ENCODE data around the gene INO80B.
"Not testable (repeated sequence)": the region's sequence is repeated elsewhere in the genome, so short reads cannot be mapped to it uniquely, and the experiment has no call there.

Gene INO80B

GRCh38 chr2:74450570-74451190, 4.2 kb upstream of the INO80B start:
- no peak for DNase-seq

DNA sequence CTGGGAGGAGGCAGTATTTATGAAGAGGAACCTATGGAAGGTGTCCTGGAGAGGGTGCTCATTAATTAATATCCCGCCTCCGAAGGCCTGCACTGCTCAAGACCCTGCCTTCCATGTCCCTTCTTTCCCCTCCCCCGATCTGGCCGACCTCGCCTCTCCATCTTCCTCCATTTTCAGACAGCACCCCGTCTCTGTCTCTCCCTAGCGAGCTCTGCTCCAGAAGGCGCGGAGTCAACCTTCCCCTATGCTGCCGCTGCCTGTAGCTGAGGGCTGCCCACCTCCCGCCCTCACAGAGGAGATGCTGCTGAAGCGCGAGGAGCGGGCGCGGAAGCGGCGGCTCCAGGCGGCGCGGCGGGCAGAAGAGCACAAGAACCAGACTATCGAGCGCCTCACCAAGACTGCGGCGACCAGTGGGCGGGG, 2.3 kb downstream of the INO80B start:
- DNase-seq = no peak

- no peak for DNase-seq
These were observed 2.8 kb downstream of the INO80B start for GRCh38 chr2:74457549-74458131.

GRCh38 chr2:74458132-74458937, 3.4 kb downstream of the INO80B start, which contains the start of gene WBP1:
Gene WBP1, plus strand, starts transcription at chr2:74458438. Its CDS starts 165 bp downstream, at chr2:74458603.
- peak; percentile 100 for DNase-seq

DNA sequence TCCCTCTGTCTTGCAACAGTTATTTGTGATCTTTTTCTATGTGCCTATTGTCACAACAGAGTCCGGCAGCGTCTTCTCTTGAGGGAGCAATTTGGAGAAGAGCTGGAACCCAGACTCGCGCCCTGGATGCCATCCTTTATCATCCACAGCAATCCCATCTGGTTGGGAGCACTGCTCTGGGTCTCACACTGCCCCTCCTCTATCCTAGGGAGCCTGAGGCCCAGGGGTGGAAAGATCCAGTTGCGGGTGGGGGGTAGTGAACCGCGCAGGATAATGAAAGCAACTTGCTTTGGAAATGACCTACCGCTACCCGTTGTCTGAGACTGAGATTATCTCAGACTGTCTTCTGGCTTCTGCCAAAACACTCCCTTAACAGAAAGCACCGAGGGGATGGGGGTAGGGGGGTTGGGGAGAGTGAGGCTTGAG, 4.1 kb downstream of the INO80B start:
- DNase-seq = peak; percentile 54

DNA sequence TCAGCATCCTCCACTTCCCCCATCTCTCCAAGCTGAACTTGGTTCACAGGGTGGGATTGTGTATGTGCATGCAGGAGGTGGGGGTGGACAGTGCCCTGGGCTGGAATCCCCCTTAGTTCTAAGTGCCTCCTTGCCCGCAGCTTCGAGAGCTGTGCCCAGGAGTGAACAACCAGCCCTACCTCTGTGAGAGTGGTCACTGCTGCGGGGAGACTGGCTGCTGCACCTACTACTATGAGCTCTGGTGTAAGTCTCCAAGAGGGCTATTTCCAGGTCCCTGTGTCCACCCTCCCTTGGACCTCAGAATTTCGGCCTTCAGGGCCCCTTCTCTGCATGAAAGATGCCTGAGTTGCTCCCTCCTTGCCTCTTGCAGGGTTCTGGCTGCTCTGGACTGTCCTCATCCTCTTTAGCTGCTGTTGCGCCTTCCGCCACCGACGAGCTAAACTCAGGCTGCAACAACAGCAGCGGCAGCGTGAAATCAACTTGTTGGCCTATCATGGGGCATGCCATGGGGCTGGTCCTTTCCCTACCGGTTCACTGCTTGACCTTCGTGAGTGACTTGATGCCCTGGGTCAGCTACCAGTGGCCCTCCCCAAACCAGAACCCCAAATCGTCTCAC, 4.7 kb downstream of the INO80B start:
- DNase-seq = not testable (repeated sequence)

DNA sequence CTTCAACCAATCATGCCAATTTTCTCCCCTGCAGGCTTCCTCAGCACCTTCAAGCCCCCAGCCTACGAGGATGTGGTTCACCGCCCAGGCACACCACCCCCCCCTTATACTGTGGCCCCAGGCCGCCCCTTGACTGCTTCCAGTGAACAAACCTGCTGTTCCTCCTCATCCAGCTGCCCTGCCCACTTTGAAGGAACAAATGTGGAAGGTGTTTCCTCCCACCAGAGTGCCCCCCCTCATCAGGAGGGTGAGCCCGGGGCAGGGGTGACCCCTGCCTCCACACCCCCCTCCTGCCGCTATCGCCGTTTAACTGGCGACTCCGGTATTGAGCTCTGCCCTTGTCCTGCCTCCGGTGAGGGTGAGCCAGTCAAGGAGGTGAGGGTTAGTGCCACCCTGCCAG, 5.3 kb downstream of the INO80B start:
- DNase-seq = not testable (repeated sequence)

GRCh38 chr2:74461187-74462053, 6.5 kb downstream of the INO80B start:
- no peak for DNase-seq

DNA sequence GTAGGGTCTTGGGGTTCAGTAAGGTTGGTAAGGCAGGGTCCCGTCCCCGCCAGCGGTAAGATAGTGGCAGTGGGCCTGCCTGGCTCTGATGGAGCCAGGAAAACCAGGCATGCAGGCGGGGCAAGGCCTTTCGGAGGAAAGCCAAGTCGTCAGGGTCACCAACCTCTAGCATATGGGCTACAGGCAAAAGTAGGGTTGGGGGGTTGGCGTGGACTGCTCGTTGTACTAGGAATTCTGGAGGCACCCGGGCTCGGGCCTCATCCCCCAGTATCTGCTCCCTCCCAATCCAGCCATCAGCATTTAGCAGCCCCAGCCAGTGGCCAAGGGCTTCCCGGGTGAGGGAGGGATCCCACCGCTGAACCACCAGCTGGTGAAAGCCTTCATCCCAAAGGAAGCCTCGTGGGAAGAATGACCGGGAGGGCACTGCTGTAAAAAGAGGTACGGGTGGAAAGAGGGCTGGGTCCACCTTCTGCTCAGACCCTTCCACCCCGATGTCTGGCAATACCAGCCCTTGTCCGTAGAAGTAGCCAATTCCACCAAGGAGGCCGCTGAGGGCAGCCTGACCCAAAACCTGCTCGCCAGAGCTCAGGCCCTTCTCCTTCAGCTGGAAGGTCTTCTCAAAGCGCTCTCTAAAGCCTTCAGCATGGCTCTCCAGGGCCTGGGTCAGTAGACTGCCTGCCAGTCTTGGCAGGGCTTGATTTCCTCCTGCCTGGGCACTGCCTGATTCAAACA, 7.3 kb downstream of the INO80B start:
- DNase-seq = no peak

GRCh38 chr2:74462786-74463105, 7.9 kb downstream of the INO80B start:
- DNase-seq = no peak

DNA sequence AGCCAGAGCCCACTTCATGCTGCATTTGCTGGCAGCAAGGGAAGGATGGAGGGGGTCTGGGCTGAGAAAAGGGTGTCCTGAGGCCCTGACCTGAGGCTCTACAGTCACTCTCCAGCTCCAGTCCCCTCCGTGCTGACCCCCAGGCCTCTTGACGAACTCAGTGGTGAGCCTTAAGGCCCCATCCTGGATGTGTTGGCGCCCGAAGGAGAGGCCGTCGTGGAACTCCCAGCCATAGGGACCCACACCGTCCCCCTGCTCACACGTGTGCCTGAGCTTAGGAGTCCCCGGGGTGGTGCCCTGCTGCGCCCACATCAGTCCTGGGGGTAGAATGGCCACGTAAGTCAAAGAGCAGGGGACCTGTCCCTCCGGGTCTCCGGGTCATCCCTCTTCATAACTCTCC, 9.5 kb downstream of the INO80B start:
- DNase-seq = no peak

GRCh38 chr2:74470742-74471141, 15.9 kb downstream of the INO80B start:
- DNase-seq = not testable (repeated sequence)

- no peak for DNase-seq
These were observed 16.6 kb downstream of the INO80B start for GRCh38 chr2:74471332-74472065.

DNA sequence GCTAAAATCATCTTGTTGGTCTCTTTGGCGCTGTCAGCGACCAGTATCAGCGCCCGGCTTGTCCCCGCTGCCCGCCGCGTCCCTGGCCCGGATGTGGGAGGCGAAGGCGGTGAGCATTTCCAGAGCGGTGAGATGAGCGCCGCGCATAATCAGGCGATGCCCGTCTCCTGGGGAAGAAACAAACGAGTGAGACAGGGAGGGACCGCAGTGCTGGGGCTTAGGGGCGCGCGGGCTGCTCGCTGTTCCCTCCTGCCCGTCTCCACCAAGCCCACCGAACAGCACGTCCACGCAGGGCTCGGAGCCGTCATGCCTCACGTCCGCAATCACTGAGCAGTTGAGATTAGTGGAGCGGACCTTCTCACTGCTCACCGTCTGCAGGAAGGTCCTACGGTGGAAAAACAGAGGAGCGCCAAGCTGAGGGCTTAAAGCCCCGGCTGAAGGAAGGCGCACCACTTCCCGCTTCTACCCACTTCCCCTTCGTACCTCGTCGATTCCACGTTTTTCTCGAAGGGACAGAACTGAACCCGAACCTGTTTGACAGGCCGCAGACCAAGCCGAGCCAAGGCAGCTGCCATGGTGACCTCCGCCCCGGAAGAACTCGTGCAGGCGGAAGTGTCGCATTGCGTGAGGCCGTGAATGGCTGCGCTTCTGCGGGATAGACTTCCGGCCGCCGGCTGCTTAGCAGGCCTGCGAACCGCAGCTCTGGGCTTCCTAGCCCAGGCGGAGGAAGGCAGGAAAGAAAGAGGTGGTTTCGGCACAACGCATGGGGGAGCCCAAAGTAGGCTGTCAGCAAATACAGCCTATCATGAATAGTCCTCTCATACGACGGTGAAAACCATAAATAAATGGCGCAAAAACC, 17.4 kb downstream of the INO80B start, which contains the start of gene MRPL53:
TSS of gene MRPL53 (minus strand) at position 595 of the 859 bp plus-strand sequence. CDS start at position 575, 20 bp downstream.
- DNase-seq = peak; percentile 99

GRCh38 chr2:74472945-74473258, 18.0 kb downstream of the INO80B start:
- no peak for DNase-seq

- DNase-seq = no peak
These were observed 19.6 kb downstream of the INO80B start for GRCh38 chr2:74474481-74474880.

- DNase-seq = no peak
These were observed 20.0 kb downstream of the INO80B start for GRCh38 chr2:74474899-74475298.

GRCh38 chr2:74481431-74481830, 26.5 kb downstream of the INO80B start:
- DNase-seq = no peak

- no peak for DNase-seq
These were observed 27.3 kb downstream of the INO80B start for GRCh38 chr2:74481961-74482800.

Measured in eye (tissue), 1 donor.